GM12878 (cell line): Measurements from ENCODE around the gene TNFAIP1. TPM values are rescaled to one million over a fixed set of nuclear protein-coding genes. Genes with fewer than 3 reads are reported as not detected.

Source experiments
- ATAC-seq: fragments of 200-7000 bp; cut with Tn5 transposase; 3 replicates; pipeline ENCODE4 v1.9.1; 2020; ENCODE audit warnings: mild to moderate bottlenecking, moderate library complexity
- BruUV-seq: library from RNA; stranded (reverse); fragments of 400-500 nt; replicated peaks from 2 replicates; lab custom pipeline; 2021; lab: Mats Ljungman, UMichigan
- CTCF ChIA-PET: fragments of 300-600 bp; sonication (Branson Sonifier 250); formaldehyde crosslinking; extraction: SDS; loops from one replicate; lab custom pipeline; 2021; ENCODE audit warnings: inconsistent platforms; lab: Yijun Ruan, JAX
- POLR2A ChIA-PET: fragments of 350-600 bp; formaldehyde crosslinking; extraction: SDS; loops from one replicate; lab custom pipeline; 2021; ENCODE audit warnings: inconsistent platforms; lab: Charles Lee
- RAD21 ChIA-PET: fragments of 300-600 bp; sonication (Branson Sonifier 250); formaldehyde crosslinking; loops from one replicate; lab custom pipeline; 2023; ENCODE audit warnings: antibody characterized with exemption; ENCODE audit not compliant: unreplicated experiment; lab: Charles Lee
- SMC1A ChIA-PET: fragments of 300-600 bp; sonication (Branson Sonifier 250); formaldehyde crosslinking; loops from one replicate; lab custom pipeline; 2023; ENCODE audit not compliant: unreplicated experiment, uncharacterized antibody; lab: Charles Lee
- DNase-seq: peaks from one replicate; pipeline ENCODE4 v3.0.0-alpha.2; 2011; ENCODE audit warnings: low read depth, low spot score
- FAIRE-seq: peaks from 3 replicates; lab custom pipeline; 2011; peaks lifted over from hg19 to GRCh38; lab: Jason Lieb, UNC
- H2AFZ ChIP-seq: 2 replicates; pipeline ENCODE4 v1.6.0; 2011; ENCODE audit warnings: low read depth, low read length, control low read depth; ENCODE audit not compliant: control insufficient read depth
- H3K27ac ChIP-seq: 2 replicates; pipeline ENCODE4 v1.5.1; 2011; ENCODE audit warnings: control low read depth; ENCODE audit not compliant: control insufficient read depth, insufficient read depth
- H3K27me3 ChIP-seq, 2 experiments: replicated peaks in 1 of 2; 2 replicates each; pipeline versions ENCODE4 v1.6.0 to v1.6.1; 2011; ENCODE audit warnings: low read length in 1 of 2; ENCODE audit not compliant: control insufficient read depth in 2 of 2, insufficient read depth in 2 of 2
- H3K36me3 ChIP-seq, 2 experiments: 2 replicates each; pipeline ENCODE4 v1.5.1; 2011; ENCODE audit warnings: low read length in 1 of 2; ENCODE audit not compliant: control insufficient read depth in 2 of 2, insufficient read depth in 2 of 2
- H3K4me1 ChIP-seq: 2 replicates; pipeline ENCODE4 v1.6.1; 2011; ENCODE audit warnings: mild to moderate bottlenecking, low read length, moderate library complexity, mixed read lengths; ENCODE audit not compliant: control insufficient read depth, insufficient read depth
- H3K4me2 ChIP-seq: 2 replicates; pipeline ENCODE4 v1.6.0; 2011; ENCODE audit warnings: control low read depth; ENCODE audit not compliant: control insufficient read depth, insufficient read depth
- H3K4me3 ChIP-seq: fragments of 200-600 bp; sonication (generic); 2 replicates; pipeline ENCODE4 v1.5.1; 2016
- H3K79me2 ChIP-seq: 2 replicates; pipeline ENCODE4 v1.6.0; 2011; ENCODE audit warnings: low read length; ENCODE audit not compliant: control insufficient read depth, insufficient read depth
- H3K9ac ChIP-seq: 2 replicates; pipeline ENCODE4 v1.8.0; 2011; ENCODE audit warnings: low read length, control low read depth, mixed read lengths; ENCODE audit not compliant: control insufficient read depth, insufficient read depth
- H3K9me3 ChIP-seq: replicated peaks from 3 replicates; pipeline ENCODE4 v1.5.1; 2011; ENCODE audit warnings: mild to moderate bottlenecking, low read length; ENCODE audit not compliant: control insufficient read depth, insufficient read depth
- H4K20me1 ChIP-seq: 2 replicates; pipeline ENCODE4 v1.6.0; 2011; ENCODE audit not compliant: control insufficient read depth, insufficient read depth
- E2F4 ChIP-seq: IDR thresholded peaks from 2 replicates; pipeline ENCODE4 v1.6.1; 2012; ENCODE audit warnings: low read depth, low read length, improper control_type of control experiment
- FOS ChIP-seq: IDR thresholded peaks from 3 replicates; pipeline ENCODE4 v1.6.1; 2011; ENCODE audit warnings: borderline replicate concordance; ENCODE audit not compliant: insufficient read length; ENCODE audit errors: extremely low read depth
- FOXK2 ChIP-seq: fragments of 450-650 bp; IDR thresholded peaks from 2 replicates; pipeline ENCODE4 v1.6.1; 2017; ENCODE audit warnings: mild to moderate bottlenecking, moderate library complexity
- NKRF ChIP-seq: fragments of 450-650 bp; conservative IDR thresholded peaks from 2 replicates; pipeline ENCODE4 v1.6.1; 2017; ENCODE audit warnings: mild to moderate bottlenecking, moderate library complexity
- PRDM15 ChIP-seq: fragments of 450-650 bp; formaldehyde crosslinking; IDR thresholded peaks from 2 replicates; pipeline ENCODE4 v1.4.0; 2020; ENCODE audit warnings: mild to moderate bottlenecking, moderate library complexity
- TAF1 ChIP-seq: IDR thresholded peaks from 2 replicates; pipeline ENCODE4 v1.6.1; 2011; ENCODE audit warnings: mild to moderate bottlenecking, low read depth, low read length, borderline replicate concordance
- TBL1XR1 ChIP-seq: IDR thresholded peaks from 2 replicates; pipeline ENCODE4 v1.6.1; 2012; ENCODE audit warnings: low read depth, low read length, improper control_type of control experiment
- ZBTB40 ChIP-seq: fragments of 450-650 bp; IDR thresholded peaks from 2 replicates; pipeline ENCODE4 v1.6.1; 2016; ENCODE audit warnings: mild to moderate bottlenecking, moderate library complexity, borderline replicate concordance
- WGBS: methylation state at CpG from one replicate; pipeline ENCODE4 v1.1.6; 2016; ENCODE audit warnings: low lambda C conversion rate; ENCODE audit not compliant: insufficient replicate concordance, insufficient coverage; ENCODE audit errors: missing lambda C conversion rate; 5-methylcytosine and 5-hydroxymethylcytosine counted together
- in situ Hi-C: fragments of 300-500 bp; cut with MboI; formaldehyde crosslinking; loops from 9 replicates; pipeline ENCODE4 v1.14.3; 2018; ENCODE audit warnings: mixed read lengths
- intact Hi-C: fragments of 100-400 bp; cut with micrococcal nuclease; formaldehyde crosslinking; loops from one replicate; pipeline ENCODE4 v1.14.2; 2022; ENCODE audit not compliant: unreplicated experiment
- polyA plus RNA-seq, 11 experiments: library from polyadenylated mRNA; depleted of rRNA in 4 of 11; unstranded in 6 of 11; stranded (reverse) in 5 of 11; fragments of >200 nt; fragmentation: Nextera tagmentation in 4 of 11; fragmentation: Illumina TruSeq in 1 of 11; extraction: Ambion mirVana in 4 of 11; extraction: Trizol in 1 of 11; gene quantifications; 1 replicate in 1 of 11; 2 replicates in 10 of 11; pipeline versions ENCODE4 v1.2.1 to v1.2.3, GENCODE V29; 2011 to 2016; ENCODE audit warnings: inconsistent platforms in 2 of 11, missing spikeins in 2 of 11, low read depth in 1 of 11
- total RNA-seq, 4 experiments: library from RNA; depleted of rRNA in 3 of 4; stranded (reverse); fragments of >200 nt in 3 of 4; fragmentation: Illumina TruSeq in 1 of 4; extraction: Trizol in 1 of 4; gene quantifications; 2 replicates each; pipeline versions ENCODE4 v1.2.1 to v1.2.3, GENCODE V29; 2013 to 2021

TNFAIP1 gene
- total and polyA plus RNA-seq, 10 of the 15 experiments (the other 5 are each of a cell fraction or from before 2014, with no cell fraction given): 1.8 to 16.9 (median 11.7) TPM

- TF ChIP-seq FOXK2 (no peak), ZBTB40 (no peak)
Observed at GRCh38 chr17:28388106-28388505, 52.5 kb downstream of the TNFAIP1 start (continued).

- Histone ChIP-seq H3K27ac (no peak overlapping the region), H4K20me1 (no peaks in the 10 kb centered on the region), H3K4me3 (no peak overlapping the region), H3K79me2 (peaks cover 2% of the 10 kb centered on the region; the same call in 1 of the 2 replicates), H2AFZ (no peak overlapping the region), H3K4me1 (no peaks in the 10 kb centered on the region), H3K27me3 (no peaks in the 10 kb centered on the region), H3K36me3 (peaks cover 0 to 15% of the 10 kb centered on the region in 2 experiments; a peak in 2 of 4 replicates), H3K9ac (no peak overlapping the region), H3K4me2 (no peak overlapping the region), H3K9me3 (no peaks in the 10 kb centered on the region)
- BruUV-seq: no TSS peak
- 88% methylated on average over 1 of the region's 1 CpG for WGBS
- DNase-seq (no peak), FAIRE-seq (no peak), ATAC-seq (no peak)
- TF ChIP-seq TAF1 (no peak), NKRF (no peak), PRDM15 (CRISPR knock-in tag) (no peak), FOS (no peak), TBL1XR1 (no peak), E2F4 (no peak)
- SMC1A ChIA-PET: interaction anchor here (1.3 kb wide), 1 partner anchor 8 kb away, joined by 3 read pairs; no protein-coding TSS in a partner anchor
- CTCF ChIA-PET: interaction anchor here (1.5 kb wide), 1 partner anchor 27 kb away, joined by 6 read pairs; no protein-coding TSS in a partner anchor
- intact Hi-C loops (no loop called here), in situ Hi-C loops (no loop called here)
- POLR2A ChIA-PET: no interaction called here
- RAD21 ChIA-PET: no interaction called here
Observed at GRCh38 chr17:28390141-28390540, 54.6 kb downstream of the TNFAIP1 start.
